ENCODE results near the gene SYT8. TPM values are rescaled to one million over a fixed set of nuclear protein-coding genes. Genes with fewer than 3 reads are reported as not detected.

Gene SYT8
- total RNA-seq, 4 donors from 2014 or later, result 1.4 to 4.1 TPM; not detected in 2

DNA sequence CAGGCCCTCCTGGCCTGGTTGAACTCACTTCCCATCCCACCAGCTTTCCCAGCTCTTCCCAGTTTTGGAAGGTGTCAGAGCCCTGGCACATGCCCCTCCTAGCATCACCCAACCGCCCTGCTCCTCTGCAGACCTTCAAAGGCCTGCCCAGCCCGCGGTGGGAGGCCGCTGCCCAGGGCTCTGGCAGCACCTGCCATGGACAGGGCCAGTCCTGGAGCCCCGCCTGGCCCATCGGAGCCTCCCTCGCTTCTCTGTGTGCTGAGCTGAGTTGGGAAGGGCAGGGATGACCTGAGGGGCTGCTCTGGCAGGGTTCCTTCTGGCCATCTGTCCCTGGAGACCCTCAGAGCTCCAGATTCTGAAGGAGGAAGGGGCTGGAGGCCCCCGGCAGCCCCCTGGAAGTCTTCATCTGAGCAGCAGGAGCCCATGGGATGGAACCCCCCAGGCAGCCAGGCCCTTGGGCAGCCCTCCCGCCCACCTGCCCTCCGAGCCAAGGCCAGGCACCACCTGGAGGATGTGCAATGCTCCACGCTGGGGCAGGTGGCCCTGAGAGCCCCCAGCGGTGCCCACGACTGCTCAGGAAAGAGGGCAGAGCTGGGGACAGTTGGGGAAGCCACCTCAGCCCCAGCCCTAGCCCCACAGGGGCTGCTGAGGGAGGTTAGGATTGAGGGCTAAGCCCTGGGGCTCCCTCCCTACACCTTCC is 21.7 kb downstream of the SYT8 start:
- Histone ChIP-seq H3K4me1 (peaks cover 0 to 8% (median 2%) of the 10 kb centered on the region in 4 donors), H3K27me3 (no peaks in the 10 kb centered on the region), H3K36me3 (no peaks in the 10 kb centered on the region), H3K4me3 (no peak overlapping the region), H3K9me3 (no peaks in the 10 kb centered on the region), H3K27ac (no peak overlapping the region)
- in situ Hi-C loops (cut with MboI; ENCODE audit: low pct_ligation_motif_present in 1 of 4, low pct_unique_long_range_greater_than_20kb in 1 of 4, low sequenced_read_pairs in 3 of 4), result no loop called here
- intact Hi-C loops (cut with DNase I; ENCODE audit: low total_unique reads), result no loop called here
- no peak for DNase-seq
- WGBS, 2 donors (ENCODE audit: low coverage in 1 of 2), result 91% methylated on average over 10 of the region's 13 CpGs; no CpG with 5 or more reads in 1 of the 2 donors
- TF ChIP-seq, protein P1, sequence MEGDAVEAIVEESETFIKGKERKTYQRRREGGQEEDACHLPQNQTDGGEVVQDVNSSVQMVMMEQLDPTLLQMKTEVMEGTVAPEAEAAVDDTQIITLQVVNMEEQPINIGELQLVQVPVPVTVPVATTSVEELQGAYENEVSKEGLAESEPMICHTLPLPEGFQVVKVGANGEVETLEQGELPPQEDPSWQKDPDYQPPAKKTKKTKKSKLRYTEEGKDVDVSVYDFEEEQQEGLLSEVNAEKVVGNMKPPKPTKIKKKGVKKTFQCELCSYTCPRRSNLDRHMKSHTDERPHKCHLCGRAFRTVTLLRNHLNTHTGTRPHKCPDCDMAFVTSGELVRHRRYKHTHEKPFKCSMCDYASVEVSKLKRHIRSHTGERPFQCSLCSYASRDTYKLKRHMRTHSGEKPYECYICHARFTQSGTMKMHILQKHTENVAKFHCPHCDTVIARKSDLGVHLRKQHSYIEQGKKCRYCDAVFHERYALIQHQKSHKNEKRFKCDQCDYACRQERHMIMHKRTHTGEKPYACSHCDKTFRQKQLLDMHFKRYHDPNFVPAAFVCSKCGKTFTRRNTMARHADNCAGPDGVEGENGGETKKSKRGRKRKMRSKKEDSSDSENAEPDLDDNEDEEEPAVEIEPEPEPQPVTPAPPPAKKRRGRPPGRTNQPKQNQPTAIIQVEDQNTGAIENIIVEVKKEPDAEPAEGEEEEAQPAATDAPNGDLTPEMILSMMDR (IDR thresholded peaks at IDR 0.05), result no peak
- no peak for TF ChIP-seq POLR2A (IDR thresholded peaks at IDR 0.05)
- no peak for TF ChIP-seq POLR2AphosphoS5 (IDR thresholded peaks at IDR 0.05)
- no peak for TF ChIP-seq EP300 (IDR thresholded peaks at IDR 0.05; ENCODE audit: low read depth)

DNA sequence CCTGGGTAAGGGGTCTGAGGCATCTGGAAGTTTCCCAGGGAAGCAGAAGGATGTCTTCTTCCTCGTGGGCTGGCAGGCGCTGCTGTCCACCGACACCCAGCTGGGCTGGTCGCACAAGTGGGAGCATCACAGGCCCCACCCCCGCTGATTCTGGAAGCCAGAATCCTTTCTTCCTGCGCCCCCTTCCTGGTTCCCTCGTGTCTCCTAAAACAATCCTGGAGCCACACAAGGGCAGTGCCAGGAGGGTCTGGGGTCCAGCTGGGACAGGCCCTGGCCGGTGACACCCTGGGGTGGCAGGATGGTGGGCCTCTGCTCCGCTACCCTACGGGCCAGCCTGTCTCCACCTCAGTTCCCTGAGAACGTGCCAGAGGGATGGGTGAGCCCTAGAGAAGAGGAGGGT is 22.3 kb downstream of the SYT8 start:
- no peak for DNase-seq
- WGBS, 2 donors (ENCODE audit: low coverage in 1 of 2), result 81% methylated on average over 11 of the region's 11 CpGs; no CpG with 5 or more reads in 1 of the 2 donors
- intact Hi-C loops (cut with DNase I; ENCODE audit: low total_unique reads) (no loop called here), in situ Hi-C loops (cut with MboI; ENCODE audit: low pct_ligation_motif_present in 1 of 4, low pct_unique_long_range_greater_than_20kb in 1 of 4, low sequenced_read_pairs in 3 of 4) (no loop called here)
- Histone ChIP-seq H3K4me3 (no peak overlapping the region), H3K27me3 (no peaks in the 10 kb centered on the region), H3K4me1 (peaks cover 0 to 2% (median 0%) of the 10 kb centered on the region in 4 donors), H3K9me3 (no peaks in the 10 kb centered on the region), H3K27ac (no peak overlapping the region), H3K36me3 (no peaks in the 10 kb centered on the region)
- TF ChIP-seq POLR2A (IDR thresholded peaks at IDR 0.05) (no peak), POLR2AphosphoS5 (IDR thresholded peaks at IDR 0.05) (no peak), EP300 (IDR thresholded peaks at IDR 0.05; ENCODE audit: low read depth) (no peak)
- TF ChIP-seq, protein P1 (IDR thresholded peaks at IDR 0.05), result no peak

DNA sequence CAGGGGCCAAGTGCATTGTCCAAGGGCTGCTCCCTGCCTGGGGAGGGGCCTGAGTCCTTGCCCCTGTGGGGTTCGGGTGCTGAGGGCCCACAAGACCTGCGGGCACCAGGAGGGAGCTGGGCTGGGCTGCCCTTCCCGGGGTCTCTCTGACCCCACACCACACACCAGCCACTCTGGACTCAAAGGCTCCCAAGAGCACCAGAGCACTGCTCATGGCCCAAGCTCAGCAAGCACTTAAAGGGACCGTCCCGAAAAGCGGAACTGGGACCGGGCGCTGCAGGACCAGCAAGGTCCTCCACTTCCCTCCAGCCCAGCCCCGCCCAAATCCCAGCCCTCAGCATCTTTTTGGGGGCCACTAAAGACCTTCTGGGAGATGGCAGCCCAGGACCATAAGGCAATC is 23.4 kb downstream of the SYT8 start:
- H3K9me3 ChIP-seq, result no peaks in the 10 kb centered on the region

DNA sequence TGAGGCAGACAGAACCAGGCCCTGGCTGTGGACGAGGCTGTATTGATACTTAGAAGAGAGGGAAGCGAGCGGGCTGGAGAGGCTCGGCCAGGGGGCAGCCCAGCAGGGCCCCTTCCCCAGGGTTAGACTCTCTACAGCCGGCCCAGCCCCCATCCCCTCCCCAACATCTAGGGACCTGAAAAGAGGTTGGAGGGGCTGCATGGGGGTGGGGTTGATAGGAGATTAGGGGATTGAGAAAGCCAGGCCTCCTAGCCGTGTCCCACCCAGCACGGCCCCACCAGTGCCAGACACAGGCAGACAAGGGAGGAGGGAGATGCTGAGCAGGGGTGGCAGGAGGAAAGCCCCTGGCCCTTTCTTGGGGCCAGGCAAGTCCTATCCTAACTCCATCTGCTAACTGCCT is 23.8 kb downstream of the SYT8 start:
- intact Hi-C loops (cut with DNase I; ENCODE audit: low total_unique reads), result no loop called here
- Histone ChIP-seq H3K9me3 (no peaks in the 10 kb centered on the region), H3K4me1 (peaks cover 4 to 6% (median 6%) of the 10 kb centered on the region in 4 donors), H3K27ac (no peak overlapping the region), H3K36me3 (no peaks in the 10 kb centered on the region), H3K4me3 (no peak overlapping the region), H3K27me3 (no peaks in the 10 kb centered on the region)
- in situ Hi-C loops (cut with MboI; ENCODE audit: low pct_ligation_motif_present in 1 of 4, low pct_unique_long_range_greater_than_20kb in 1 of 4, low sequenced_read_pairs in 3 of 4), result no loop called here
- DNase-seq, result no peak
- 88% methylated on average over 7 of the region's 7 CpGs; no CpG with 5 or more reads in 1 of the 2 donors for WGBS, 2 donors (ENCODE audit: low coverage in 1 of 2)
- TF ChIP-seq POLR2AphosphoS5 (IDR thresholded peaks at IDR 0.05) (no peak), POLR2A (IDR thresholded peaks at IDR 0.05) (no peak), EP300 (IDR thresholded peaks at IDR 0.05; ENCODE audit: low read depth) (no peak)
- TF ChIP-seq, protein P1 (IDR thresholded peaks at IDR 0.05), result no peak

More for the DNA sequence above, 23.4 kb downstream of the SYT8 start:
- Histone ChIP-seq H3K27me3 (no peaks in the 10 kb centered on the region), H3K36me3 (no peaks in the 10 kb centered on the region), H3K4me3 (no peak overlapping the region), H3K27ac (no peak overlapping the region), H3K4me1 (peaks cover 0 to 4% (median 3%) of the 10 kb centered on the region in 4 donors)
- intact Hi-C loops (cut with DNase I; ENCODE audit: low total_unique reads) (no loop called here), in situ Hi-C loops (cut with MboI; ENCODE audit: low pct_ligation_motif_present in 1 of 4, low pct_unique_long_range_greater_than_20kb in 1 of 4, low sequenced_read_pairs in 3 of 4) (no loop called here)
- no peak for DNase-seq
- WGBS, 2 donors (ENCODE audit: low coverage in 1 of 2), result 87% methylated on average over 9 of the region's 9 CpGs; no CpG with 5 or more reads in 1 of the 2 donors
- no peak for TF ChIP-seq EP300 (IDR thresholded peaks at IDR 0.05; ENCODE audit: low read depth)
- no peak for TF ChIP-seq POLR2A (IDR thresholded peaks at IDR 0.05)
- TF ChIP-seq POLR2AphosphoS5 (IDR thresholded peaks at IDR 0.05), result no peak
- TF ChIP-seq, protein P1 (IDR thresholded peaks at IDR 0.05), result no peak

All from transverse colon (tissue), 4 donors.